Natural killer cell (primary cell): Measurements from ENCODE around the gene PLEKHA1. TPM values are rescaled to one million over a fixed set of nuclear protein-coding genes. Genes with fewer than 3 reads are reported as not detected.

Experiments
- ATAC-seq, 3 donors: fragments of 150-1000 bp in 2 of 3; fragments of 200-7000 bp in 1 of 3; cut with Tn5 transposase; 1 replicate in 1 of 3; 2 replicates in 2 of 3; pipeline ENCODE4 v1.10.0; 2021; ENCODE audit warnings: mild to moderate bottlenecking in 2 of 3, moderate library complexity in 2 of 3
- DNase-seq, 2 donors: peaks; one replicate each; pipeline versions ENCODE4 v3.0.0 to v3.0.0-alpha.2; 2013 to 2021; ENCODE audit warnings: mixed read lengths in 1 of 2
- H3K27ac ChIP-seq: one replicate; pipeline ENCODE4 v1.5.1; 2013; ENCODE audit warnings: mild to moderate bottlenecking, low read length
- H3K27me3 ChIP-seq: one replicate; pipeline ENCODE4 v1.6.1; 2013; ENCODE audit warnings: low read length; ENCODE audit not compliant: control insufficient read depth, insufficient read depth
- H3K36me3 ChIP-seq: one replicate; pipeline ENCODE4 v1.6.1; 2013; ENCODE audit warnings: low read length; ENCODE audit not compliant: control insufficient read depth, insufficient read depth
- H3K4me1 ChIP-seq: one replicate; pipeline ENCODE4 v1.6.1; 2013; ENCODE audit warnings: low read length; ENCODE audit not compliant: control insufficient read depth, insufficient read depth
- H3K4me3 ChIP-seq: one replicate; pipeline ENCODE4 v1.5.1; 2013; ENCODE audit warnings: low read length
- H3K9me3 ChIP-seq: one replicate; pipeline ENCODE4 v1.6.1; 2013; ENCODE audit warnings: low read length; ENCODE audit not compliant: control insufficient read depth, insufficient read depth
- H3K27ac Mint-ChIP-seq, 2 donors: one replicate each; pipeline ENCODE4 v1.8.0; 2022; ENCODE audit warnings: mild to moderate bottlenecking in 2 of 2, mixed read lengths in 2 of 2, moderate library complexity in 1 of 2
- H3K27me3 Mint-ChIP-seq, 2 donors: one replicate each; pipeline ENCODE4 v1.8.0; 2022; ENCODE audit warnings: low read depth in 2 of 2, mixed read lengths in 2 of 2
- H3K36me3 Mint-ChIP-seq: one replicate; pipeline ENCODE4 v1.8.0; 2022; ENCODE audit warnings: mixed read lengths
- H3K4me1 Mint-ChIP-seq, 2 donors: one replicate each; pipeline ENCODE4 v1.8.0; 2022; ENCODE audit warnings: mixed read lengths in 2 of 2
- H3K4me3 Mint-ChIP-seq: one replicate; pipeline ENCODE4 v1.8.0; 2022; ENCODE audit warnings: mild to moderate bottlenecking, moderate library complexity, mixed read lengths
- H3K9me3 Mint-ChIP-seq, 2 donors: one replicate each; pipeline ENCODE4 v1.8.0; 2022; ENCODE audit warnings: mixed read lengths in 2 of 2
- WGBS: methylation state at CpG from one replicate; pipeline ENCODE4 v1.1.7; 2013; ENCODE audit warnings: missing lambda C conversion rate; ENCODE audit not compliant: insufficient coverage; 5-methylcytosine and 5-hydroxymethylcytosine counted together
- intact Hi-C: fragments of 100-400 bp; cut with micrococcal nuclease; formaldehyde crosslinking; loops from one replicate; pipeline ENCODE4 v1.14.2; 2022
- total RNA-seq, 4 donors: library from RNA; stranded (reverse); fragments of 120-200 nt in 1 of 4; gene quantifications; one replicate each; pipeline versions ENCODE4 v1.2.3 to v1.2.4, GENCODE V29; 2013 to 2022
- TF ChIP-seq, protein P1 (sequence below): fragments of 200-600 bp; IDR thresholded peaks from one replicate; pipeline ENCODE4 v1.8.0; 2022; ENCODE audit warnings: antibody characterized with exemption

Gene PLEKHA1
- total RNA-seq, 3 donors from 2014 or later (not counting 1 experiment from before 2014, with no cell fraction given) = 45.9 to 64.6 (median 56.1) TPM

DNA sequence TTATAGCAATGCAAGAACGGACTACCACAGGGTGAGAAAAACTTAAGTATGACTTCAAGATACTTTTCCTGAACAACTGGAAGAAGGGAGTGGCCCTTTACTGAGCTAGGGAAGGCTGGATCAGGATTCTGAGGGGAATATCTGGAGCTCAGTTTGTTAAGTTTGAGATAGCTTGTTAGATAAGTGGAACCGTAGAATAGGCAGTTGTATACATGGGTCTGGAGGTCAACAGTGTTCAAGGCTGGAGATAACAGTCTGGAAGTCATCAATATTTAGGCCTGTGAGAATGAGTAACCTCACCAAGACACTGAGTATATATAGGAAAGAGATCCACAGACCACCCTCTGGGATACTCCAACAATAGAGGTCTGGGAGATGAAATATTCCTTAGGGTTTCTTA lies 7.2 kb downstream of the PLEKHA1 start:
- intact Hi-C loops = no loop called here
- H3K27ac Mint-ChIP-seq = peak overlapping the region; percentile 61 to 79
- H3K4me1 ChIP-seq = no peaks in the 10 kb centered on the region

DNA sequence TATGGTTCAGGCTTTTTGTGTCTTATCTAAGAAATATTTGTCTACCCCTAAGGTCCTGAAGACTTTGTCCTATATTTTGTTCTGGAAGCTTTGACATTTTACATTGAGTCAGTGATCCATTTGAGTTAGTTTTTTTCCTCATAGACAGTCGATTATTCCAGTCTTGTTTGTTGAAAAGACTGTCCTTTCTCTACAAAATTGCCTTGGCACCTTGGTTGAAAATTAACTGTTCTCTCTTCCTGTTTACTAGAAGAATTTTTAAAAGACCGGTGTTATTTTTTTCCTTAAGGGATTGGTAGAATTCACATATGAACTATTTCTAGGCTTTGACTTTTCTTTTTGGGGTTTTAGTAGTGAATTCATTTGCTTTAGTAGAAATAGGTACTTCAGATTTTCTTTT lies 12.0 kb downstream of the PLEKHA1 start:
- no peaks in the 10 kb centered on the region for H3K9me3 Mint-ChIP-seq
- H3K4me1 ChIP-seq = peaks cover 3% of the 10 kb centered on the region
- H3K36me3 ChIP-seq = no peaks in the 10 kb centered on the region
- H3K9me3 ChIP-seq = no peaks in the 10 kb centered on the region
- peak overlapping the region; percentile 61 to 71 for H3K27ac Mint-ChIP-seq
- H3K4me1 Mint-ChIP-seq = peaks cover 72% of the 10 kb centered on the region in 2 donors
- no peaks in the 10 kb centered on the region for H3K36me3 Mint-ChIP-seq
- H3K4me3 Mint-ChIP-seq = peak overlapping the region; percentile 37
- no peaks in the 10 kb centered on the region for H3K27me3 ChIP-seq
- TF ChIP-seq, protein P1, sequence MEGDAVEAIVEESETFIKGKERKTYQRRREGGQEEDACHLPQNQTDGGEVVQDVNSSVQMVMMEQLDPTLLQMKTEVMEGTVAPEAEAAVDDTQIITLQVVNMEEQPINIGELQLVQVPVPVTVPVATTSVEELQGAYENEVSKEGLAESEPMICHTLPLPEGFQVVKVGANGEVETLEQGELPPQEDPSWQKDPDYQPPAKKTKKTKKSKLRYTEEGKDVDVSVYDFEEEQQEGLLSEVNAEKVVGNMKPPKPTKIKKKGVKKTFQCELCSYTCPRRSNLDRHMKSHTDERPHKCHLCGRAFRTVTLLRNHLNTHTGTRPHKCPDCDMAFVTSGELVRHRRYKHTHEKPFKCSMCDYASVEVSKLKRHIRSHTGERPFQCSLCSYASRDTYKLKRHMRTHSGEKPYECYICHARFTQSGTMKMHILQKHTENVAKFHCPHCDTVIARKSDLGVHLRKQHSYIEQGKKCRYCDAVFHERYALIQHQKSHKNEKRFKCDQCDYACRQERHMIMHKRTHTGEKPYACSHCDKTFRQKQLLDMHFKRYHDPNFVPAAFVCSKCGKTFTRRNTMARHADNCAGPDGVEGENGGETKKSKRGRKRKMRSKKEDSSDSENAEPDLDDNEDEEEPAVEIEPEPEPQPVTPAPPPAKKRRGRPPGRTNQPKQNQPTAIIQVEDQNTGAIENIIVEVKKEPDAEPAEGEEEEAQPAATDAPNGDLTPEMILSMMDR = no peak
- H3K4me3 ChIP-seq = no peak overlapping the region
- DNase-seq (no peak), ATAC-seq (no peak)
- 100% methylated on average over 1 of the region's 2 CpGs for WGBS
- no peaks in the 10 kb centered on the region for H3K27me3 Mint-ChIP-seq
- intact Hi-C loops = no loop called here
- H3K27ac ChIP-seq = no peak overlapping the region

More for the DNA sequence above, 7.2 kb downstream of the PLEKHA1 start:
- DNase-seq (no peak), ATAC-seq (no peak)
- no peak overlapping the region for H3K4me3 Mint-ChIP-seq
- Histone ChIP-seq H3K4me3 (no peak overlapping the region), H3K27me3 (no peaks in the 10 kb centered on the region), H3K9me3 (no peaks in the 10 kb centered on the region), H3K27ac (no peak overlapping the region), H3K36me3 (peaks cover 2% of the 10 kb centered on the region)
- no peaks in the 10 kb centered on the region for H3K9me3 Mint-ChIP-seq
- 68% methylated on average over 2 of the region's 2 CpGs for WGBS
- H3K27me3 Mint-ChIP-seq = no peaks in the 10 kb centered on the region
- TF ChIP-seq, protein P1 = no peak
- H3K36me3 Mint-ChIP-seq = no peaks in the 10 kb centered on the region
- peaks cover 58 to 60% of the 10 kb centered on the region in 2 donors for H3K4me1 Mint-ChIP-seq

DNA sequence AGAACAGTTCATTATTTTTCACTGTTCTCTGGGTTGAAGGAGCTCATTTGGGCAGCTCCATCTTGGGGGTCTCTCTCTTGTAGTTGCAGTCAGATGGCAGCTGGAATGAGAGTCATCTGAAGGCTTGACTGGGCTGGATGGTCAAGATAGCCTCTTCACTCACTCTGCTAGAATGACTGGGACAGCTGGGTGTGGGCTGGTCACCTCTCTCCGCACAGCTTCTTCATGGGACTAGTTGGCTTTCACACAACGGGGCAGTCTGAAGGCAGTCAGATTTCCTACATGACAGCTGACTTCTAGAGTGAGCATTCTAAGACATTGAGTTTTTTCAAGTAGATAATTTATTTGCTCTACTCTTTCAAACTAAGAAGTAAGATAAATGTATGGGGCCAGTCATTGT lies 13.1 kb downstream of the PLEKHA1 start:
- no peaks in the 10 kb centered on the region for H3K9me3 ChIP-seq
- 96% methylated on average over 2 of the region's 2 CpGs for WGBS
- H3K4me1 Mint-ChIP-seq = peaks cover 67 to 68% of the 10 kb centered on the region in 2 donors
- no peak for DNase-seq
- no peaks in the 10 kb centered on the region for H3K36me3 Mint-ChIP-seq
- H3K9me3 Mint-ChIP-seq = no peaks in the 10 kb centered on the region
- no peak overlapping the region for H3K4me3 ChIP-seq
- intact Hi-C loops = no loop called here
- ATAC-seq = no peak
- no peak overlapping the region for H3K27ac ChIP-seq
- no peak overlapping the region for H3K4me3 Mint-ChIP-seq
- peaks cover 3% of the 10 kb centered on the region for H3K4me1 ChIP-seq
- peak overlapping the region; percentile 9 to 54 for H3K27ac Mint-ChIP-seq
- TF ChIP-seq, protein P1 = no peak
- no peaks in the 10 kb centered on the region for H3K36me3 ChIP-seq
- no peaks in the 10 kb centered on the region for H3K27me3 ChIP-seq
- H3K27me3 Mint-ChIP-seq = no peaks in the 10 kb centered on the region

DNA sequence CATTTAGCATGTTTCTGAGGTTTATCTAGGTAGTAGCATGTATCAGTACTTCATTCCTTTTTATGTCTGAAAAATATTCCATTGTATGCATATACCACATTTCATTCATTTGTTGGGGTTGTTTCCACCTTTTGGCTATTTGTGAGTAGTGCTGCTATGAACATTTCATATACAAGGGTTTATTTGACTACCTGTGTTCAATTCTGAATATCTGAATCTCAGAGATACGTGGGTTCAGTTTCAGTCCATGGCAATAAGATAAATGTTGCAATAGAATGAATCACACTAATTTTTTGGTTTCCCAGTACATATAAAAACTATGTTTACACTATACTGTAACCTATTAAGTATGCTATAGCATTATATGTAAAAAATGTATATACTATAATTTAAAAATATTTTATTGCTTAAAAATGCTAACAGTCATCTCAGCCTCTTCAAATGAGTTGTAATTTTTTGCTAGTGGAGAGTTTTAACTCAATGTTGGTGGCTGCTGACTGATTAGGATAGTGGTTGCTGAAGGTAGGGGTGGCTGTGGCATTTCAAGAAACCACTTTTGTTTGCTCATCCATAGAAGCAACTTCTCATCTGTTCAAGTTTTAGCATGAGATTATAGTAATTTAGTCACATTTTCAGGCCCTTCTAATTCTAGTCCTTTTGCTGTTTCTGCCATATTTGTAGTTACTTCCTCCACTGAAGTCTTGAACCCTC lies 13.9 kb downstream of the PLEKHA1 start:
- no CpG with 5 or more reads among the region's 1 CpG for WGBS
- no peaks in the 10 kb centered on the region for H3K9me3 ChIP-seq
- ATAC-seq (no peak), DNase-seq (no peak)
- no peaks in the 10 kb centered on the region for H3K27me3 ChIP-seq
- H3K27ac Mint-ChIP-seq = peak overlapping the region; percentile 39 to 54
- no peaks in the 10 kb centered on the region for H3K9me3 Mint-ChIP-seq
- H3K4me3 Mint-ChIP-seq = peak overlapping the region; percentile 43
- H3K36me3 Mint-ChIP-seq = no peaks in the 10 kb centered on the region
- peaks cover 3% of the 10 kb centered on the region for H3K4me1 ChIP-seq
- peaks cover 66 to 68% of the 10 kb centered on the region in 2 donors for H3K4me1 Mint-ChIP-seq
- no peak overlapping the region for H3K4me3 ChIP-seq
- H3K27me3 Mint-ChIP-seq = no peaks in the 10 kb centered on the region
- H3K27ac ChIP-seq = no peak overlapping the region
- TF ChIP-seq, protein P1 = no peak
- intact Hi-C loops = no loop called here
- peaks cover 7% of the 10 kb centered on the region for H3K36me3 ChIP-seq
